ENCODE data around the gene BPIFB2.

BPIFB2 gene

GRCh38 chr20:32986331-32986966 lies 21.1 kb upstream of the BPIFB2 start:
- DNase-seq = no peak

GRCh38 chr20:32987044-32987825 lies 20.3 kb upstream of the BPIFB2 start:
- no peak for DNase-seq

- no peak for DNase-seq
Observed at GRCh38 chr20:32988008-32988407, 19.5 kb upstream of the BPIFB2 start.

GRCh38 chr20:32989507-32990283 lies 17.8 kb upstream of the BPIFB2 start:
- DNase-seq = no peak

DNA sequence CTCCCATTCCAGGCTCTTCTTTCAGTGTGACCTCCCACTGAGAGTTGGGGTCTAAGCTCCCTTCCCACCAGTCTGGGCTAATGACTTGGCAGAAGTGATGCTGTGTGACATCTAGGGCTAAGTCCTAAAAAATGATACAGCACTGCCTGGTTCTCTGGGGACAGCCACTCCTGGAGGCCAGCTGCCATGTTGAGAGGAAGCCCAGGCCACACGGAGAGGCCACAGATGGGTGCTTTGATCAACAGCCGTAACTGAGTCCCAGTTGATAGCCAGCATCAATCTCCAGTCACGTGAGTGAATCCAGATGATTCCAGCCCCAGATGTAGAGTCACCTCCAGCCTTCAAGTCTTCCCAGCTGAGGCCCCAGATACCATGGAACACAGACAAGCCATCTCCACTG lies 17.1 kb upstream of the BPIFB2 start:
- no peak for DNase-seq

DNA sequence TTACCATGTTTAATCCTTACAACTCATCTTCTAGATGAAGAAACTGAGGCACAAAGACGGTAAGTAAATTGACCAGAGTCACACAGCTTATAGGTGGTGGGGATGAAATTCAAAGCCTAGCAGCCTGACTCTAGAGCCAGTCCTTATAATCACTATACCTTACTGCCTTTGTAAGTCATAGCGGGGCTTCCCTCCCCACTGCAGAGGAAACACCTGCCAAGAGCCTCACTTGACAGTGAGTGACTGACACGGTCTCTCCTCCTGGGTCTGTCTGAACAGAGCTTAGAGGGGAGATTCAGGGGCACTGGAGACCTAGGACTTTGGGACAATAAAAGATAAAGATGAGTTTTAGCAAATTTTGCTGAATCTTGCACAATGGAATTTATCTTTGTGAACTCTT lies 16.1 kb upstream of the BPIFB2 start:
- no peak for DNase-seq

GRCh38 chr20:32991792-32992641 lies 15.5 kb upstream of the BPIFB2 start:
- no peak for DNase-seq

DNA sequence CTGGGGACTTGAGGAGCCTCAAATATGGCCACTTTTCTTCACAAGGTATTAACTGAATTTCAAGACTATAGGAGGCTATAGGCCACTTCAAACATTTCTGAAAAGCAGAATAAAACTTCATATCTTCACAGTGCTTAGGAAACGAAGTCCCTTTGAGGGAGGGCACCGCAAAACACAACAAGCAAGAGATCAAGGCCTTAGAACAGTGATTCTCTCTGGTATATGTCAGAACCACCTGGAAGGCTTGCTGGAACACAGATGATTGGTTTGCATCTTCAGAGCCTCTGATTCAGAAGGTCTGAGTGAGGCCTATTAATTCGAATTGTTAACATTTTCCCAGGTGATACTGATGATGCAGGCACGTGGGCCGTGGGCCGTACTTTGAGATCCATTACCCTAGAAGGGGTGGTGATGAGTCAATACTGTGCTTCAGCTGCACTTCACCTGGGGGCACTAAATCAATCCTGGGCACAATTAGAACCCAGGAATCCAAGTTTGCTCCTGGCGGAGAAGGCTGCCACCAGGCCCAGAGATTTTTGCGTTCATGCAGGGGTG lies 13.9 kb upstream of the BPIFB2 start:
- DNase-seq = no peak

DNA sequence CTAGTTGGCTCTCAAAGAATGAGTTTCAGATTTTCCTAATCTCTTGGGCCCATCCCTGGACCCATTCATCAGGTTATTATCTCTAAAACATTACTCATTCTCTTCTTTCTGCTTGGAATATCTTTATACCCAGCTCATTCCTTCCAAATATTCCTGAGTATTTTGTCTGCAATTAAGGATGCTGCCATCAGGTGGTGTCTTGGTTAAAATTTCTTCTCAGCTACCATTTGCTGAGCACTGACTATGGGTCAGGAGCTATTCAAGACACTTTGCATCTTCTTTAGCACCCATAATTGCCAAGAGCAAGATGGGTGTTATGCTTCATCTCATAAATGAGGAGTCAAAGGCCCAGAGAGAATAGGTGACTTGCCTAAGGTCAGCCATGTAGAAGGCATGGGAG lies 11.7 kb upstream of the BPIFB2 start:
- DNase-seq = no peak

- DNase-seq = no peak
Observed at GRCh38 chr20:32997431-32997830, 10.1 kb upstream of the BPIFB2 start.

DNA sequence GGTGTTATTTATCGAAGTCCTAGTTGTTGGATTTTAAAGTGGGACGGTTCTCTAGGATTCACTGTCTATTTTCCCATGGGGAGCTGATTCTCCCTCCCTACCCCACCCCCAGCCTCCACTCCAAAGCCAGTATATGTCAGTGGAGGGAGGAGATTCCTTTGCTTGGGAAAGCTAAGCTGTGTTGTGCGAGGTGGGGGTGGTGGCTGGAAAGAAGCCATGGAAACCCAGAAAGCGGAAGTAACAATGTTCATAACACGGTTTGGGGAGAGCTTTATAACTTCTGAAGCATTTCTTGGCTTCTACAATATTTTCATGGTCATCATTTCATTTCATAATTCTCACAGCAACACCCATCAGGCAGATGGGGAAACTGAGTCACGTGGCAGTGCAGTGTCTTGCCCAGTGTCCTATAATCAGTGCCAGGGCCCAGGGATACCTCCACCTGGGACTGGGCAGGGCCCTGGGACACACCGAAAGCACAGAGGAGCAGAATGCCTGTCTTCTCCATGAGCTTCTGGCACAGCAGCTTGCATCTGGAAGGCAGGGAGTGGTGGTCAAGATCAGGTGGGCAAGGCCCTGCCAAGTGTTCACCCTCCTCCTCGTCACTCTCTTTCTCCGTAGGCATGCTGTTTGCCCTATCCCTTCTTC lies 7.8 kb upstream of the BPIFB2 start:
- no peak for DNase-seq

- no peak for DNase-seq
Observed at GRCh38 chr20:33000802-33001466, 6.6 kb upstream of the BPIFB2 start.

DNA sequence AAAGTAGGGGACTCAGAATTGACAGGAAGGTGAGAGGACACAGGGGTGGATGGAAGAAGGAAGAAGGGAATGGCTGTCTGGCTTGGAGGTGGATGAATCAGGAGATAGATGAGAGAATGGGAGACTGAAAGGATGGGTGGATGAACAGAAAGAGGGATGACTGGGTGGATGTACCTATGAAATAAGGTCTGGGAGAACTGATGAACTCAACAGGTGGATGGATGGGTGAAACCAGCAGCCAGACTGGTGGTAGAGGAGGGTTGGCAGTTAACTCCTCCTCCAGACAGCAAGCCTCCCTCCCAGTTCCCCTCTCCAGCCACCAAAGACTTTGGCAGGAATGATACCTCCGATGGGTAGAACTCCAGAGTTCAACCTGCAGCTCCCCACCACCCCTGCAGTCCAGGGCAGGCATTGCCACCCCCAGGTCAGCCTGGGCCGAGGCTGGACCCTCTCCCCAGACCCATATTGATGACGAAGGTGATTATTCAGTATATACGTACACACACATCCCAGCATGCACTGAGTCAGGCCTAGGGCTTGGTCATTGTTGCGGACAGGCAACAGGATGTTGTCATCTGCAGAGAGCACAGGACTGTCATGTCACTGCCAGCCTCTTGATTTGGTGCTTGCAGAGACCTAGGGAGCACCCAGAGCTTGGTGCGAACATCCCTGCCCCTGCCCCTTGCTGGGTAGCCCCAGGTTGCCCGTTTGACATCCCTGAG lies 5.3 kb upstream of the BPIFB2 start:
- DNase-seq = no peak

- DNase-seq = no peak
Observed at GRCh38 chr20:33004141-33004751, 3.3 kb upstream of the BPIFB2 start, which contains the start of gene SUN5. TSS of gene SUN5 (minus strand) at chr20:33004433. CDS start at chr20:33004340, 93 bp downstream.

DNA sequence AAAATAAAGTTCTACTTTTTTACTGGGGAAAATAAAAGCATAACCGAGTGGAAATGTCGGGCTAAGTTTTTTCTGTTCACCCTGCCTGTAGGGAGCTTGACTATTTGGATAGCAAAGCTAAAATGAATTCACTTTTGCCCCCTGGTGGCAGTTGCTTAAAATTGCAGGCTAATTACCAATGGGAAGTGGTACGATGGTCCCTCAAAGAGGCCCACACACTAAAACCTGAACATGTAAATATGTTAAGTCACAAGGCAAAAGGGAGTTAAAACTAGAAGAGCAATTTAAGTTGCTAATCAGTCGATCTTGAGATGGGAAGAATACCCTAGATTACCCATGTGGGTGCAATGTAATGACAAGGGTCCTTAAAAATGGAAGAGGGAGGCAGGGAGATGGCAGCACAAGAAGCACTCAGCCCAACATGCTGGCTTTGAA lies 2.4 kb upstream of the BPIFB2 start:
- no peak for DNase-seq

DNA sequence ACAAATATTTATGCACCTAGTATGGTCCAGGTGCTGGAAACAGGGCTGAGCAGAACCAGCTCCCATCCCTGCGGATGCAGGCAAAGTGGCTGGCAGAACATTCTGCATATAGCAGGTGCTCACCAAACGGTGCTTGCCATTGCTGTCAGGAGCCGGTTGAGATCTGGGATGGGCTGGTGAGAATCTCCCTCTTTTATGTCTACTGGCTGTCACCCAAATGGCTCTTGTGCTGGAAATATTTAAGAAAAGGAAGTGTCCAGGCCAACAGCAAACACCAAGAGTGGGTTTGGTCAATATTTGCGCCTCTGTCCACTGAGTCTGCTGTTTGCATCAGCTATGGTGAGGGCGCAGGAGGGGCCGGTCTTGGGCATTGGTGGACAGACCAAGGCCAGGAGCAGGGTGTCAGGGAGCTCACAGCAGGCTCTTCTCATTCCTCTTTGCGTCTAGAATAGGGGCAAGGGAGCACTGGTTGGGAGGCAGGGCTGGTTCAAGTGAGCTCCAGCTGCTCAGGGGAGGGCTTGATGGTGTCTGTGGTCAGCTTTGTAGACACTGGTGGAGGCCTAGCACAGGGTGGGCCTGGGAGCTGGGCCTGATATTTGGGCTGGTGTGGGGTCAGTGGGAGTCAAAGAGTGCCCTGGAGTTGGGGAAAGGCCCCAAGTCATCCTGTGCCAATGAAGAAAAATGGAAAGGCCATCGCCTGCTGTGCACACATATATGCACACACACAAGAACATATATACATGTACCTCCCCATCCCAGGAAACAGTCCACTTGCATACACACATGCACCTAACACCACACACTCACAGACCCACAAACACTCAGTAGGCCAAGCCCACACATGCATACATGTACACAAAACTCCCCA lies 1.4 kb upstream of the BPIFB2 start:
- no peak for DNase-seq

DNA sequence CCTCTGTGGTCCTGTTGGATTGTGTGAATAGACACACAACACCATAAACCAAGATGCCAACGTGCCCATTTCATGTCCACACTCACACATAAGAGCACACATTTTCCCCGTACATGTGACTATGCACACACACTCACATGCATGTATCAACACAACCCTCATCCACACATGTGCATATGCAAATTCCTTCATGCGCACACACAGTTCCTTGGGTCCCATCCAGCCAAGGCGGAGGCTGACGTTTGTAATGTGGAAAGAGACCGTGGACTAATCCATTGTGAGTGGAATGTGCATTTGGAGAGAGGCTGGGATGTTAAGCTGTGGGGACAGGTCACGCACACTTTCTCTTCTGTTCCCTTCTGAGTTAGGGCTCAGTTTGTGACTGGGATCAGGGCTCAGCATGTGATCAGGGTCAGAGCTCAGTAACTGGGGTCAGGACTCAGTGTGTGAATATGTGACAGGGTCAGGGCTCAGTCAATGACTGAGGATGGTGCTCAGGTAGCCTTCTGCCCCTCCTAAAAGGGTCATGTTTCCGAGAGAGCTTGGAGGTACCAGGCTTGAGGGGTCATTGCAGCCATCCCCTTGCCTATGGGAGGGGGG lies 628 bp upstream of the BPIFB2 start:
- no peak for DNase-seq
